Calu3 (cell line): ENCODE results near the gene ZNF226. TPM values are rescaled to one million over a fixed set of nuclear protein-coding genes. Genes with fewer than 3 reads are reported as not detected.
A peak's percentile ranks its signal among the peaks of the same experiment; 100 is the strongest.

Source experiments
- BruUV-seq: library from RNA; stranded (reverse); fragments of 400-500 nt; replicated peaks from 2 replicates; lab custom pipeline; 2021; lab: Mats Ljungman, UMichigan
- CTCF ChIA-PET: fragments of 300-600 bp; sonication (Branson Sonifier 250); formaldehyde crosslinking; loops from one replicate; lab custom pipeline; 2022; ENCODE audit warnings: antibody characterized with exemption; lab: Charles Lee
- DNase-seq: peaks from one replicate; pipeline ENCODE4 v3.0.0; 2022
- H3K27ac Mint-ChIP-seq: one replicate; pipeline ENCODE4 v1.8.0; 2022; ENCODE audit warnings: mixed read lengths; ENCODE audit not compliant: unreplicated experiment
- H3K27me3 Mint-ChIP-seq: one replicate; pipeline ENCODE4 v1.8.0; 2022; ENCODE audit warnings: mixed read lengths; ENCODE audit not compliant: unreplicated experiment
- H3K36me3 Mint-ChIP-seq: one replicate; pipeline ENCODE4 v1.8.0; 2022; ENCODE audit warnings: mild to moderate bottlenecking, moderate library complexity, mixed read lengths; ENCODE audit not compliant: insufficient read depth, unreplicated experiment
- H3K4me1 Mint-ChIP-seq: one replicate; pipeline ENCODE4 v1.8.0; 2022; ENCODE audit warnings: mild to moderate bottlenecking, low read depth, mixed read lengths; ENCODE audit not compliant: unreplicated experiment
- H3K4me3 Mint-ChIP-seq: one replicate; pipeline ENCODE4 v1.8.0; 2022; ENCODE audit warnings: mild to moderate bottlenecking, low read depth, moderate library complexity, mixed read lengths; ENCODE audit not compliant: unreplicated experiment
- H3K9me3 Mint-ChIP-seq: one replicate; pipeline ENCODE4 v1.8.0; 2022; ENCODE audit warnings: low read depth, mixed read lengths; ENCODE audit not compliant: unreplicated experiment
- intact Hi-C: fragments of 100-400 bp; cut with micrococcal nuclease; formaldehyde crosslinking; loops from one replicate; pipeline ENCODE4 v1.10.0; 2022; ENCODE audit not compliant: unreplicated experiment
- total RNA-seq: library from RNA; stranded (reverse); gene quantifications from 2 replicates; pipeline ENCODE4 v1.2.3, GENCODE V29; 2022
- TF ChIP-seq, protein P1 (sequence below): fragments of 200-600 bp; IDR thresholded peaks from one replicate; pipeline ENCODE4 v1.8.0; 2022; ENCODE audit warnings: antibody characterized with exemption; ENCODE audit not compliant: unreplicated experiment

Gene ZNF226
- total RNA-seq, 1 experiment from 2014 or later, result 25.0 TPM

DNA sequence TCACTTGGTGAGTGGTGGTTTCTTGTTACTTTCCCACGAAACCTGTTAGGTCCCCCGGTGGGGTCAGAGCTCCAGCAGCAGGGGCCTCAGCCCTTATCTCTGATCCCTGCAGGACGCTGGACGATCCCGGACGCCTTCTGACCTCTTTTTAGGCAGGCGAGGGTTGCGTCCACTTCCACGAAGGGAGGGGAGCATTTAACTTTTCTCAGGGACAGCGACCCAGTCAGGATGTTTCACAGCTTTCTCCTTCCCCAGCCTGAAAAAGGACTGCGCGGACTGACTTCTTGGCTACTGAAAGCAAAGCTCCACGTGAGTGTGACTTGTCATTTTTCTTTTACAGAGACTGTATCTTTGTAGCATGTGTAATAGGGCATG is 22.9 kb upstream of the ZNF226 start:
- TF ChIP-seq, protein P1, sequence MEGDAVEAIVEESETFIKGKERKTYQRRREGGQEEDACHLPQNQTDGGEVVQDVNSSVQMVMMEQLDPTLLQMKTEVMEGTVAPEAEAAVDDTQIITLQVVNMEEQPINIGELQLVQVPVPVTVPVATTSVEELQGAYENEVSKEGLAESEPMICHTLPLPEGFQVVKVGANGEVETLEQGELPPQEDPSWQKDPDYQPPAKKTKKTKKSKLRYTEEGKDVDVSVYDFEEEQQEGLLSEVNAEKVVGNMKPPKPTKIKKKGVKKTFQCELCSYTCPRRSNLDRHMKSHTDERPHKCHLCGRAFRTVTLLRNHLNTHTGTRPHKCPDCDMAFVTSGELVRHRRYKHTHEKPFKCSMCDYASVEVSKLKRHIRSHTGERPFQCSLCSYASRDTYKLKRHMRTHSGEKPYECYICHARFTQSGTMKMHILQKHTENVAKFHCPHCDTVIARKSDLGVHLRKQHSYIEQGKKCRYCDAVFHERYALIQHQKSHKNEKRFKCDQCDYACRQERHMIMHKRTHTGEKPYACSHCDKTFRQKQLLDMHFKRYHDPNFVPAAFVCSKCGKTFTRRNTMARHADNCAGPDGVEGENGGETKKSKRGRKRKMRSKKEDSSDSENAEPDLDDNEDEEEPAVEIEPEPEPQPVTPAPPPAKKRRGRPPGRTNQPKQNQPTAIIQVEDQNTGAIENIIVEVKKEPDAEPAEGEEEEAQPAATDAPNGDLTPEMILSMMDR, result no peak
- Mint-ChIP-seq H3K4me3 (peak overlapping the region; percentile 85), H3K9me3 (peaks cover 2% of the 10 kb centered on the region), H3K27me3 (no peaks in the 10 kb centered on the region), H3K27ac (peak overlapping the region; percentile 51), H3K4me1 (peaks cover 7% of the 10 kb centered on the region), H3K36me3 (peaks cover 17% of the 10 kb centered on the region)
- CTCF ChIA-PET, result interaction anchor here (1.4 kb wide), 1 partner anchor 23 kb away, joined by 4 read pairs; the partner anchor contains the start of gene ZNF226
- peak; percentile 7 for DNase-seq
- TSS peak; percentile 39 for BruUV-seq
- intact Hi-C loops, result no loop called here

DNA sequence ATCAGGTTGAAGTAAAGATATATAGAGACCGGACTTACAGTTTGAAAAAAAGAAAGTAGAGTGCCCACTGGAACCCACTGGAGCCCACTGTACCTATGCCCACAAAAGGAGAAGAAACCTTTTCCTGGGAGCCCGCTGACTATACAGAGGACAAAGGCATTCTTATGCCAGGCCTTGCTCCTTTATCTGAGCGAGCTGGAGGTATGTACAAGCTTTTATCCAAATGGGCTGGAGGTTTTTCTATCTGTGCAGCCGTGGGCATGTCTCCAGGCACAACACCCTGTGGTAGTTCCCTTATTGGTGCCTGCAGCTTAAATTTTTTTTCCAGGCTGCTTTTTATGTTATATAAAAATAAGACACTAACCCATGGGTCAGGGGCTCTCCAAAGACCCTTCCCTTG is 15.1 kb upstream of the ZNF226 start:
- TF ChIP-seq, protein P1, result no peak
- H3K4me3 Mint-ChIP-seq, result no peak overlapping the region
- peaks cover 21% of the 10 kb centered on the region for H3K36me3 Mint-ChIP-seq
- intact Hi-C loops, result no loop called here
- DNase-seq, result no peak
- CTCF ChIA-PET, result no interaction called here
- peaks cover 8% of the 10 kb centered on the region for H3K9me3 Mint-ChIP-seq
- no peak overlapping the region for H3K27ac Mint-ChIP-seq
- no peaks in the 10 kb centered on the region for H3K4me1 Mint-ChIP-seq
- no TSS peak for BruUV-seq
- H3K27me3 Mint-ChIP-seq, result no peaks in the 10 kb centered on the region

DNA sequence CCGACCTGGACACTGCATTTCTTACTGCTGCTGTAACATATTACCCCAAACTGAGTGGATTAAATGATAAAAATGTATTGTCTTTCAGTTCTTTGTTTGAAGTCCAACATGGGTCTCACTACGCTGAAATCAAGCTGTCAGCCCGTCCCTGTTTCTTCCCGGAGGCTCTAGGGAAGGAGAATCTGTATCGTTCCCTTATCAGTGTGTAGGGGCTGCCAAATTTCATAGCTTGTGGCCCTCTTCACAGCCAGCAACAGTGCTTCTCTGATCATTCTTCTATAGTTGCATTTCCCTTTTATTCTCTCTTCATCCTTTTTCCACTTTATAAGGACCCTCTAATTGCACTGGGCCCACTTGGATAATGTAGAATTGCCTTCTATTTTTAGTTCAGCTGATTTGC is 13.4 kb upstream of the ZNF226 start:
- H3K4me1 Mint-ChIP-seq, result no peaks in the 10 kb centered on the region
- DNase-seq, result no peak
- no peak overlapping the region for H3K27ac Mint-ChIP-seq
- H3K9me3 Mint-ChIP-seq, result peaks cover 14% of the 10 kb centered on the region
- H3K27me3 Mint-ChIP-seq, result no peaks in the 10 kb centered on the region
- BruUV-seq, result no TSS peak
- peaks cover 28% of the 10 kb centered on the region for H3K36me3 Mint-ChIP-seq
- CTCF ChIA-PET, result no interaction called here
- no peak overlapping the region for H3K4me3 Mint-ChIP-seq
- intact Hi-C loops, result no loop called here
- TF ChIP-seq, protein P1, result no peak

DNA sequence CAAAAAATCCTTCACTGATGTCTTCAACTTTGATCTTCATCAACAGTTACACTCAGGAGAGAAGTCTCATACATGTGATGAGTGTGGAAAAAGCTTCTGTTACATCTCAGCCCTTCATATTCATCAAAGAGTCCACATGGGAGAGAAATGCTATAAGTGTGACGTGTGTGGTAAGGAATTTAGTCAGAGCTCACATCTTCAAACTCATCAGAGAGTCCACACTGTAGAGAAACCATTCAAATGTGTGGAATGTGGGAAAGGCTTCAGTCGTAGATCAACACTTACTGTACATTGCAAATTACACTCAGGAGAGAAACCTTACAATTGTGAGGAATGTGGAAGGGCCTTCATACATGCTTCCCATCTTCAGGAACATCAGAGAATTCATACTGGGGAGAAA is 8.4 kb upstream of the ZNF226 start:
- DNase-seq, result no peak
- no peak overlapping the region for H3K4me3 Mint-ChIP-seq
- TF ChIP-seq, protein P1, result no peak
- H3K4me1 Mint-ChIP-seq, result no peaks in the 10 kb centered on the region
- no peak overlapping the region for H3K27ac Mint-ChIP-seq
- CTCF ChIA-PET, result no interaction called here
- no TSS peak for BruUV-seq
- H3K9me3 Mint-ChIP-seq, result peaks cover 28% of the 10 kb centered on the region
- H3K36me3 Mint-ChIP-seq, result peaks cover 34% of the 10 kb centered on the region
- intact Hi-C loops, result no loop called here
- no peaks in the 10 kb centered on the region for H3K27me3 Mint-ChIP-seq
